ENCODE results near the gene CUEDC2. TPM values are rescaled to one million over a fixed set of nuclear protein-coding genes. Genes with fewer than 3 reads are reported as not detected.

Gene CUEDC2
- total RNA-seq, 1 experiment from 2014 or later, result 40.2 TPM

- no peak overlapping the region for H3K27ac Mint-ChIP-seq
- H3K4me3 Mint-ChIP-seq, result peak overlapping the region; percentile 75
- ChIA-PET CTCF (interaction anchor here (0.7 to 9.1 kb wide), 13 partner anchors 9 to 166 kb away, joined by 3 to 115 read pairs (median 5); partner anchors contain the start of genes CUEDC2, FBXL15, GBF1 and PSD), POLR2A (interaction anchor here (1.0 to 3.2 kb wide), 4 partner anchors 25 to 55 kb away, joined by 3 to 12 read pairs (median 5); partner anchors contain the start of genes C10orf95, CUEDC2 and FBXL15)
- TF ChIP-seq ELF4 (CRISPR knock-in tag; IDR thresholded peaks at IDR 0.05; ENCODE audit: low read depth) (no peak), SMAD3 (CRISPR knock-in tag; IDR thresholded peaks at IDR 0.05; ENCODE audit: borderline replicate concordance) (no peak), FOXK1 (CRISPR knock-in tag; IDR thresholded peaks at IDR 0.05) (no peak), FOXJ3 (CRISPR knock-in tag; IDR thresholded peaks at IDR 0.05; ENCODE audit: borderline replicate concordance) (no peak), ZNF396 (CRISPR knock-in tag; IDR thresholded peaks at IDR 0.05; ENCODE audit: borderline replicate concordance) (no peak), NFATC4 (CRISPR knock-in tag; IDR thresholded peaks at IDR 0.05) (no peak), ATF1 (CRISPR knock-in tag; IDR thresholded peaks at IDR 0.05) (no peak), CBFB (CRISPR knock-in tag; IDR thresholded peaks at IDR 0.05; ENCODE audit: low read depth) (no peak), JUN (CRISPR knock-in tag; IDR thresholded peaks at IDR 0.05) (no peak), JAZF1 (CRISPR knock-in tag; IDR thresholded peaks at IDR 0.05) (no peak), HMGA2 (CRISPR knock-in tag; IDR thresholded peaks at IDR 0.05) (no peak)
- TF ChIP-seq, protein P1, sequence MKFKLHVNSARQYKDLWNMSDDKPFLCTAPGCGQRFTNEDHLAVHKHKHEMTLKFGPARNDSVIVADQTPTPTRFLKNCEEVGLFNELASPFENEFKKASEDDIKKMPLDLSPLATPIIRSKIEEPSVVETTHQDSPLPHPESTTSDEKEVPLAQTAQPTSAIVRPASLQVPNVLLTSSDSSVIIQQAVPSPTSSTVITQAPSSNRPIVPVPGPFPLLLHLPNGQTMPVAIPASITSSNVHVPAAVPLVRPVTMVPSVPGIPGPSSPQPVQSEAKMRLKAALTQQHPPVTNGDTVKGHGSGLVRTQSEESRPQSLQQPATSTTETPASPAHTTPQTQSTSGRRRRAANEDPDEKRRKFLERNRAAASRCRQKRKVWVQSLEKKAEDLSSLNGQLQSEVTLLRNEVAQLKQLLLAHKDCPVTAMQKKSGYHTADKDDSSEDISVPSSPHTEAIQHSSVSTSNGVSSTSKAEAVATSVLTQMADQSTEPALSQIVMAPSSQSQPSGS (CRISPR knock-in tag; IDR thresholded peaks at IDR 0.05; ENCODE audit: borderline replicate concordance, low read depth), result no peak
- TF ChIP-seq, protein P2, sequence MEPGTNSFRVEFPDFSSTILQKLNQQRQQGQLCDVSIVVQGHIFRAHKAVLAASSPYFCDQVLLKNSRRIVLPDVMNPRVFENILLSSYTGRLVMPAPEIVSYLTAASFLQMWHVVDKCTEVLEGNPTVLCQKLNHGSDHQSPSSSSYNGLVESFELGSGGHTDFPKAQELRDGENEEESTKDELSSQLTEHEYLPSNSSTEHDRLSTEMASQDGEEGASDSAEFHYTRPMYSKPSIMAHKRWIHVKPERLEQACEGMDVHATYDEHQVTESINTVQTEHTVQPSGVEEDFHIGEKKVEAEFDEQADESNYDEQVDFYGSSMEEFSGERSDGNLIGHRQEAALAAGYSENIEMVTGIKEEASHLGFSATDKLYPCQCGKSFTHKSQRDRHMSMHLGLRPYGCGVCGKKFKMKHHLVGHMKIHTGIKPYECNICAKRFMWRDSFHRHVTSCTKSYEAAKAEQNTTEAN (CRISPR knock-in tag; IDR thresholded peaks at IDR 0.05), result no peak
- TF ChIP-seq, protein P3, sequence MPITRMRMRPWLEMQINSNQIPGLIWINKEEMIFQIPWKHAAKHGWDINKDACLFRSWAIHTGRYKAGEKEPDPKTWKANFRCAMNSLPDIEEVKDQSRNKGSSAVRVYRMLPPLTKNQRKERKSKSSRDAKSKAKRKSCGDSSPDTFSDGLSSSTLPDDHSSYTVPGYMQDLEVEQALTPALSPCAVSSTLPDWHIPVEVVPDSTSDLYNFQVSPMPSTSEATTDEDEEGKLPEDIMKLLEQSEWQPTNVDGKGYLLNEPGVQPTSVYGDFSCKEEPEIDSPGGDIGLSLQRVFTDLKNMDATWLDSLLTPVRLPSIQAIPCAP (CRISPR knock-in tag; IDR thresholded peaks at IDR 0.05), result no peak
- no peaks in the 10 kb centered on the region; the same call in 1 of the 2 replicates for H3K36me3 Mint-ChIP-seq
- no peaks in the 10 kb centered on the region for H3K9me3 Mint-ChIP-seq
- no peak for ATAC-seq
- peaks cover 47% of the 10 kb centered on the region for H3K27me3 Mint-ChIP-seq (ENCODE audit: low read depth)
- peaks cover 21% of the 10 kb centered on the region for H3K4me1 Mint-ChIP-seq
- no peak for DNase-seq (ENCODE audit: low spot score)
Measured at GRCh38 chr10:102396317-102396650, 36.1 kb downstream of the CUEDC2 start.

GRCh38 chr10:102395400-102396316 is 36.7 kb downstream of the CUEDC2 start, which contains the start of gene NFKB2:
NFKB2 (plus strand) TSS chr10:102395705; CDS start chr10:102395960, 255 bp downstream.
- Mint-ChIP-seq H3K4me1 (peaks cover 21% of the 10 kb centered on the region), H3K27me3 (ENCODE audit: low read depth) (peaks cover 51% of the 10 kb centered on the region)
- CTCF ChIA-PET, result interaction anchor here (0.5 to 9.1 kb wide), 27 partner anchors 8 to 318 kb away, joined by 3 to 115 read pairs (median 5); partner anchors contain the start of genes ARL3, C10orf95, CUEDC2 and FBXL15

GRCh38 chr10:102394801-102395399 is 37.5 kb downstream of the CUEDC2 start:
- ChIA-PET POLR2A (interaction anchor here (2.0 to 3.2 kb wide), 2 partner anchors 26 to 56 kb away, joined by 6 to 12 read pairs; partner anchors contain the start of genes C10orf95 and FBXL15), CTCF (interaction anchor here (0.6 to 9.1 kb wide), 22 partner anchors 9 to 321 kb away, joined by 3 to 115 read pairs (median 5); partner anchors contain the start of genes ARL3, C10orf95, ELOVL3 and FBXL15)
- DNase-seq (ENCODE audit: low spot score) (no peak), ATAC-seq (no peak)
- H3K36me3 Mint-ChIP-seq, result no peaks in the 10 kb centered on the region; the same call in 1 of the 2 replicates
- TF ChIP-seq SP1 (CRISPR knock-in tag; conservative IDR thresholded peaks at IDR 0.05) (no peak), ZNF121 (CRISPR knock-in tag; IDR thresholded peaks at IDR 0.05) (0 out of 2 replicates have a peak, but pooled peaks have one; percentile 32), FOXP1 (CRISPR knock-in tag; IDR thresholded peaks at IDR 0.05; ENCODE audit: borderline replicate concordance) (0 out of 2 replicates have a peak, but pooled peaks have one; percentile 45)
- peaks cover 44% of the 10 kb centered on the region for H3K27me3 Mint-ChIP-seq (ENCODE audit: low read depth)
- H3K4me1 Mint-ChIP-seq, result peaks cover 21% of the 10 kb centered on the region
- peak overlapping the region; percentile 75 for H3K4me3 Mint-ChIP-seq
- H3K9me3 Mint-ChIP-seq, result no peaks in the 10 kb centered on the region
- peak overlapping the region; percentile 12; the same call in 1 of the 2 replicates for H3K27ac Mint-ChIP-seq

More at GRCh38 chr10:102395400-102396316, 36.7 kb downstream of the CUEDC2 start, which contains the start of gene NFKB2:
- DNase-seq (ENCODE audit: low spot score) (peak; percentile 89), ATAC-seq (peak; percentile 29)
- Mint-ChIP-seq H3K36me3 (no peaks in the 10 kb centered on the region; the same call in 1 of the 2 replicates), H3K9me3 (no peaks in the 10 kb centered on the region), H3K4me3 (peak within 1 kb of the TSS; percentile 75), H3K27ac (peak within 1 kb of the TSS; percentile 12; the same call in 1 of the 2 replicates)
- POLR2A ChIA-PET, result interaction anchor here (1.0 to 3.2 kb wide), 4 partner anchors 25 to 55 kb away, joined by 3 to 12 read pairs (median 5); partner anchors contain the start of genes C10orf95, CUEDC2 and FBXL15
- TF ChIP-seq SP1 (CRISPR knock-in tag; conservative IDR thresholded peaks at IDR 0.05), result peak; percentile 98
- TF ChIP-seq ZNF423 (CRISPR knock-in tag; IDR thresholded peaks at IDR 0.05), result peak; percentile 41; the same call in 1 of the 2 replicates
- TF ChIP-seq ZNF219 (CRISPR knock-in tag; IDR thresholded peaks at IDR 0.05; ENCODE audit: borderline replicate concordance), result no peak

All from WTC11 (cell line).